HG03575 (cell line): ENCODE measurements around the gene SHC4.

Experiments
- ATAC-seq: cut with Tn5 transposase; IDR thresholded peaks from one replicate; pipeline ENCODE4 v1.9.1; 2021; ENCODE audit not compliant: unreplicated experiment, insufficient number of reproducible peaks, low FRiP score; ENCODE audit errors: extremely low read depth

SHC4 gene

GRCh38 chr15:48896869-48897814, 66.6 kb downstream of the SHC4 start:
- no peak for ATAC-seq

DNA sequence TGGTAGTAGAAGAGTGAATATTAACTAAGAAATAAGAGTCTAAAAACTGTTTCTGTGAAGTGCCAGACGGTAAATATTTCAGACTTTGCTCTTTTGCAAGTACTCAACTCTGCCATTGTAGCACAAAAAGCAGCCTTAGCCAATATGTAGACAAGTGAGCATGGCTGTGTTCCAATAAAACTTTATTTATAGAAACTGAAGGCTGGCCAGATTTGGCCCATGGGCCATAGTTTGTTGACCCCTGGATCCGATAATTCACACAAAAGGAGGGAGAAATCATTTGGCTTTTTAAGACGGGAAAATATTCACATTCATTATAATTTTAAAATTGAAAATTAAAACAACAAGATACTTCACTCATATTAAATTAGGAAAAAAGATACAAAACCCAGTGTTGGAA, 70.4 kb downstream of the SHC4 start:
- ATAC-seq, result no peak

DNA sequence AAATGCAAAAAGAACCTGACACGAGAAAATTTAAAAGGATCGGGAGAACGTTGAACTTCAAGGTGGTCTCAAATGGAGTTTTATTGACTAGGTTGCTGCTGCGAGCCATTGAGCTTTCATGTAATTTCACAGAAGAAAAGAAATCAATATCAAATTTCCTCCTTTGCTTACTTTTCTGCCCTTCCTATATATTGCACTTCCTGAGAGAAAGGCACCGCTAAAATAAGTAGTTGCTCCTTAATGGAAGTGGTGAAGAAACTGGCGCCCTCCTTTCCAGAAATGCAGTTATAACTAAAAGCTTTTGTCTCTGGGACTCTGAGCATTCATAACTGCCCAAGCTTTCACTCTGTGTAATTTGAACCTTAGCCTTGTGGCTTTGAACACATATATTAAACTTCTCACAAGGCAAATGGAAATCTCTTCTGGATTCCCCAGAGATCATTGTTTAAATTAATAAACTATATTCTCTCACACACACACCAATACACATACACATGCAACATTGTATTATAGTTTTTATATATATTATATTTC, 72.4 kb downstream of the SHC4 start:
- ATAC-seq, result no peak

- no peak for ATAC-seq
These were observed 73.2 kb downstream of the SHC4 start for GRCh38 chr15:48890375-48890972.

GRCh38 chr15:48889925-48890324, 73.8 kb downstream of the SHC4 start:
- no peak for ATAC-seq

- ATAC-seq, result no peak
These were observed 74.9 kb downstream of the SHC4 start for GRCh38 chr15:48888836-48889235.

DNA sequence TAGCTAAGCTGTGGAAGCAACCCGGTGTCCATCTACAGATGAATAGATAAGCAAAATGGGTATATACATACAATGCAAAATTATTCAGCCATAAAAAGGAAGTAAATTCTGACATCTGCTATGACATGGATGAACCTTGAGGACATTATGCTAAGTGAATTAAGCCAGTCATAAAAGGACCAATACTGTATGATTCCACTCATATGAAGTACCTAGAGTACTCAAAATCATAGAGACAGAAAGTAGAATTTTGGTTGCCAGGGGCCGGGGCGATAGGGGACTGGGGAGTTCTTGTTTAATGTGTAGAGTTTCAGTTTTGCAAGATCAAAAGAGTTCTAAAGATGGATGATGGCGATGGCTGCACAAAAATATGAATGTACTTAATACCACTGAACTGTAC, 75.5 kb downstream of the SHC4 start:
- ATAC-seq, result no peak

GRCh38 chr15:48887144-48887543, 76.6 kb downstream of the SHC4 start:
- no peak for ATAC-seq

DNA sequence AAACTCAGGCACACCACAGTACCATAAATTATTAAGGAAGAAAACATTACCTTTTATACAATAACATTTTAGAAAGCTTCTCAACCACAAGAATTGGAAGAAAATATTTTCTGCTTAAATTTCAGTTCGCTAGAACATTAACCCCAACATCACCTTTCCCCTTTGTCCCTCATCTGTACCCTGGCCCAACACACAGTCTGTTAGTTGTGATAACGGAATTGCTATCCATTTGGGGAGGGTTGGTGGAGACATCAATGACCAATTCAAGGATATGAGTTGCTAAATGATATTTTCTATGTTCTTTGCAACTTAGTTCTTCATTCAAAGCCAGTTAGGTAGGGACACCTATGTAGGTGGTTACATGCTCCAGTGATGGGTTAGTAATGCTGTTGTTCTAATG, 80.0 kb downstream of the SHC4 start:
- ATAC-seq, result no peak

DNA sequence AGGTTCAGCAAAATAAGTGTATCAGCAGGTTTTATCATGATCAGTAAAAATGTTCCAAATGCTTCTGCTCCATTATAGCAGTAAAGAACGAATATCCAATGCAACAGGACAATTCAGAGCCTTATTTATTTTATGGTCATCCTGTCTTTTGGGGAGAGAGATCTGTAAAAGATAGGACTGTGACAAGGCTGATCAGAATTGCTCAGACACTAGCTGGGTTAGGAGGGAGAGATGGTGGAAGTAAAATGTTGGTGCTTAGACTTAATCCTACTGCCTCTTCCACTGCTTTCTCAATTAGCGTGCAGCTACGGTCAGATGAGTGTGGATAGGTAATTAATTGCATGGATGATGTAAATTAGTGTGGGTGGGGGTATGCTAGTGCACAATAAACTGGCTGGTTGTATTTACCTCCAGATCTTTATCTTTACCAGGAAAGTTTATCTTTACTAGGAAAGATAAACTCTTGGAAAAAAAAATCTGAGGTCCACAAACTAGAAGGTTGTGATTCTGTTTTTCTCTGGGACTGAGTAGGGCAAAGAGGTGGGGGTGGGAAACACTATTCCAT, 83.6 kb downstream of the SHC4 start:
- ATAC-seq, result no peak

- ATAC-seq, result peak; percentile 63
These were observed 85.8 kb downstream of the SHC4 start, which contains the start of gene EID1 for GRCh38 chr15:48877630-48878595. Gene EID1, plus strand, starts transcription at chr15:48878134. Its CDS starts 43 bp downstream, at chr15:48878177.

DNA sequence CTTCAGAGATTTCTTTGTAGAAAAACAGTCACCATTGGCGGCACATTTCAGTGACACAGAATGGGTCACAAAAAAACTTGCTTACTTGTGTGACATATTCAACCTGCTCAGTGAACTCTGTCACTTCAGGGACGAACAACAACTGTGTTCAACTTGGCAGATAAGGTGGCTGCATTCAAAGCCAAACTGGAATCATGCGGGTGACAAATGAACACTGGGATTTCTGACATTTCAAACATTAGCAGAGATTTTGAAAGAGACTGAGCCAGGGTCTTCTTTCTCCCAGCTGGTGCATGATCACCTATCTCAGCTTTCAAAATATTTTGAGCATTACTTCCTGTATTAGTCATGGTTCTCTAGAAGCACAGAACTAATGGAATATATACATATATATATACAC, 87.7 kb downstream of the SHC4 start:
- ATAC-seq, result no peak

DNA sequence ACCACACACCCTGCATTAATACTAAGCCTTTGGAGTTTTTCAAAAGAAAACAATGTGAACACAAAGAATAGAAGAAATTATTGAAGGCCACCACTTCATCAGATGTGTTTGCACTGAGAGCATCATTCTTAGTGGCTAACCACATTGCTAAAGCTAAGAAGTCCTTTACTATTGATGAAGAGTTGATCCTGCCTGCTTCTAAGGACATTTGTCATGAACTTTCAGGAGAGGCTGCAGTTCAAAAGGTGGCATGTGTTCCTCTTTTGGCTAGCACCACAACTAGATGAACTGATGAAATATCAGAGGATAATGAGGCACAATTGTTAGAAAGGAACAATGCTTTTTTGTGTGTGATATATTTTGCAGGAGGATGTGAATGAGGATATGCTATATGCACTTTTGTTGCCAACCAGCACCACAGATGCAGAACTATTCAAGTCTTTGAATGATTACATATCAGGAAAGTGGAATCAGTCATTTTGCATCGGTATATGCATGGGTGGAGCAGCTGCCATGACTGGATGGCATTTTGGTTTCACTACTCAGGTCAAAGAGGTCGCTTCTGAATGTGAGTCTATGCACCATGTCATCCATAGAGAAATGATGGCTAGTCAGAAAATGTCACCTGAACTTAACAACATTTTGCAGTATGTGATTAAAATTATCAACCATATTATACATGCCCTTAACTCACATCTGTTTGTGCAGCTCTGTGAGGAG, 88.3 kb downstream of the SHC4 start:
- ATAC-seq, result no peak

DNA sequence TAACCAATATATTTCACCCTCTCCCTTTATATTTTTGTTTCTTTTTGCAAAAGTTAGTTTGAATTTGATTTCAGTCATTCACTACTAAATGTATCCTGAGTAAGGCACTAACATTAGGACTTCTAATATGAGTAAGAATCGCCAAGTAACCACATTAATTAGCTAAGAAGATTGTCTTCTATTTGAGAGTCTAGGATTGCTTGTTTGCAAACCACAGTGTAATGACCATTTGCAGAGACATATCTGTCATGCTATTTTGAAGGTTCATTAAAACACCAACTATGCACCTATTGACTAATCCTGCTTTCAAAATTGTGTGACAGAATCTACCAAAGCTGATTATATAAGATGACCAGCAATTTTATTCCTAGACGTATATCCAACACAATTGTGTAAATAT, 91.1 kb downstream of the SHC4 start:
- ATAC-seq, result no peak

DNA sequence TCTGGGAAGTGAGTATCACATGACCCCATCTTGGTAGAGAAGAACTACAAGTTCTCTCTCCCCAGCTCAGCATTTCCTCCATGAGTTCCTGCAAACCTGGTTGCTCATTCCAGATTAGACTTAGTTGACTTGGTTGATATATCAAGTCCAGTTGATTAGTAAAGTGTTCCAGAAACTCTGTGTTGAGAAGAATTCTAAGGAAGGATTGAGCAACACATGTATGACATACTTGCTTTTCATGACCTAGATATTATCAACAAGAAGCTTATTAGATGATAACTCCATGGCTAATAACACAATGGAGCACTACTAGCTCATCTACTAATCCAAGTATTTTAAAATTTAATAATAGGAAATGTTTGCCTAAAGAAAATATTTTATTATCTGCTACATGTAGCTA, 92.2 kb downstream of the SHC4 start:
- no peak for ATAC-seq

GRCh38 chr15:48869966-48870365, 93.8 kb downstream of the SHC4 start:
- ATAC-seq, result no peak

DNA sequence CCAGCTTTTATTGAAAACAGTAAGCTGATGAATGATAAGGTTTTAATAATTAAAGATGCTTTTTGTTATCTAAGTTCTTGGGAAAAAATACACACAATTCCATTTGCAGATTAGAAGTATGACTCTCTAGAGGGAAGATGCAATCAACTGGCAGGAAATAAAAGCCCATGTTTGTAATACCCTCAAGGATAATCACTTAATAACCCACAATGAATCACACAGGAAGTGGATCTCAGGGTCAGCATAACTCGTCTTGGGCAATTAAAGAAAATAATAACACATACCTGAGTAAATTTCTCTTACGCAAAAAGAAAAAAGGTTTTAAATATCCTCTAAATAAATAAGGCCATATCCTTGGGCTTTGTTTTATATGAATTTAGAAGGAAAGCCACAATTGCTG, 95.2 kb downstream of the SHC4 start:
- ATAC-seq, result no peak

DNA sequence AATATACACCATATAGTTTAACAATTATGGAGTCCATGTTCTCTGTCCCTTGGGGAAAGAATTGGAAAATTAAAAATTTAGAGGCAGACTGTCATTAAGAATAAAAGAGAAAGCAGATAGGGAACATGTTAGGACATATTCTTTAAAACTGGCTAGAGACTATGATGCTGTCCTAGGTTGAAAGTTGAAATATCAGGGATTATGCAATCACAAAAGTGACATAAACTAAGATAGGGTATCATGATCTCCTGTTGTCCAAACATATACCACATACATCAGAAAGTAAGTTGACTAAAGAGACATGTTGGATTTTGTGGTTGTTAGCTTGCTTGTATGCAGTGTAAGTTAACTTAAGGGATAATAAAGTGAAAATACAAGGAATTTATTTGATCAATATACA, 95.7 kb downstream of the SHC4 start:
- ATAC-seq, result no peak
